ENCODE data around the gene DGCR2. TPM values are rescaled to one million over a fixed set of nuclear protein-coding genes. Genes with fewer than 3 reads are reported as not detected.
"Not testable (repeated sequence)": the region's sequence is repeated elsewhere in the genome, so short reads cannot be mapped to it uniquely, and the experiment has no call there.

DGCR2 gene
- polyA plus RNA-seq, 12 donors, result 36.1 to 53.3 (median 43.6) TPM; not detected in 1

DNA sequence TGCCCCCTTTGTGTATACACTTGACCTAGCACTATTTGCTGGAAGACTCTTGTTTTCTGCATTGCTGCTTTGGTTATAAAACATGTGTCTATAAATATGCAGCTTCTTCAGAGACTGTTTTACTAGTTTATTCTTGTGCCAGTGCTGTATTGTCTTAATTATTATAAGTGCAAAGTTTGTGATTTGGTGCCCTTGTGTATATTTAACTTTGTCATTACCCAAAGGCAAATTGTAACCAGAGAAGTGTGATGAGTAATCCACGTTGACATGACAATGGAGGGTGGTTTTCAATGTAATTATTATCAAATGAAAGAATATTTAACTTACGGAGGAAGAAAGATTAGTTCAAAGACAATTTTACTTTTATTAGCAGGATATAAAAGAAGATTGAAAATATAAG, 111.1 kb downstream of the DGCR2 start:
- DNase-seq, result no peak

DNA sequence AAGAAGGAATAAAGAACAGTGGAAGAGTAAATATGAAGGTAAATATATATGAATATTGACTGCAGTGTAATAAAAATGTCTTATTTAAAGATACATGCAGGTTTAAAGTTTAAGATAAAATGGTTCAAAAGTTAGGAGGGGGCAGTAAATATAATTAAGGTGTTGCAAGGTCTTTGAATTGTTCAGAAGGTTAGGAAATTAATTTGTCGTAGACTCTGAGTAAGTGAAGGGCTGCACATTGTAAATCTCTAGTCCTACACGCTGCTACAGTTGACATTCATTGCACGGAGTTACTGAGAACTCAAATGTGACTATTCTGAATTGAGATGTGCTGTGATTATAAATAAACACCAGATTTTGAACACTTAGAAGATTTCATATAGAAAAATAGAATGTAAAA, 116.3 kb downstream of the DGCR2 start:
- no peak for DNase-seq

GRCh38 chr22:19004471-19004870, 117.7 kb downstream of the DGCR2 start:
- no peak for DNase-seq

GRCh38 chr22:19003508-19003907, 118.7 kb downstream of the DGCR2 start:
- DNase-seq, result no peak

DNA sequence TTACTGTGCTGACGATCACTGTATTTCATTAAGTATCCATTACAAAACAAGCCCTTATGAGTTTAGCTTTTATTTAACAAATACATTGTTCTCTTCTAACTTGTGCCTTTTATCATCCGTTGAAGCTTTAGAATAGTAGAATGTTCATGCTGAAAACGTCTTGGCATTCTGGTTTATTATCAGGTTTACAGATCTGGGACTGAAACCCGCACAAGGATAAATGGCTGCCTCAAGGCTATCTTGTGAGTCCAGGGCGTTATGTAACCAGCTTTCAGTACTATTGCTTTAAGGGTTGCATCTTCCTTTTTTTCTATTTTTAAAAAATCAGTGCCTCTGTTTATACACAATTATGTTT, 119.6 kb downstream of the DGCR2 start:
- no peak for DNase-seq

DNA sequence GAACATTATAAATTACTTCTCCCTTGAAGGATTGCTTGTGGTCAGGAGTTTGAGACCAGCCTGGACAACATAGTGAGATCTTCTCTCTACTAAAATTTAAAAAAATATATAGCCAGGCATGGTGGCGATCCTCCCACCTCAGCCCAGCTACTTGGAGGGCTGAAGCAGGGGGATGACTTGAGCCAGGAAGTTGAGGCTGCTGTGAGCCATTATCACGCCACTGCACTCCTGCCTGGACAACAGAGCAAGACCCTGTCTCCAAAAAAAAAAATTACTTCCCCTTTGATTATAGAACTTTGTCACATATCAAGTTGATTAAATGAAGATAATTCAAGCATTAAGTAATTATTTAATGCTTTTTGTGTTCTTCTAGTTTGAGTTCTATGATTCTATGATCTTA, 121.0 kb downstream of the DGCR2 start:
- DNase-seq, result no peak

DNA sequence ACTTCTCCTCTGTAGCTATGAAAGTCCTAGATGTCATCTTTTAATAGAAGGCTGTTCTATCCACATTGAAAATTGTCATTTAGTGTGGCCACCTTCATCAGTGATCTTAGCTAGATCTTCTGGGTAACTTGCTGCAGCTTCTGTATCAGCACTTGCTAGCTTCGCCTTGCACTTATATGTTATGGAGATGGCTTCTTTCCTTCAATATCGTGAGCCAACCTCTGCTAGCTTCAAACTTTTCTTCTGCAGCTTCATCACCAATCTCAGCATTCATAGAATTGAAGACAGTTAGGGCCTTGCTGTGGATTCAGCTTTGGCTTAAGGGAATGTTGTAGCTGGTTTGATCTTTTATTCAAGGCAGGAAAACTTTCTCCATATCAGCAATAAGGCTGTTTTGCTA, 122.1 kb downstream of the DGCR2 start:
- not testable (repeated sequence) for DNase-seq

GRCh38 chr22:18999416-18999815, 122.8 kb downstream of the DGCR2 start:
- DNase-seq, result no peak

GRCh38 chr22:18999008-18999407, 123.2 kb downstream of the DGCR2 start:
- DNase-seq, result no peak

GRCh38 chr22:18997925-18998315, 124.3 kb downstream of the DGCR2 start:
- DNase-seq, result no peak

DNA sequence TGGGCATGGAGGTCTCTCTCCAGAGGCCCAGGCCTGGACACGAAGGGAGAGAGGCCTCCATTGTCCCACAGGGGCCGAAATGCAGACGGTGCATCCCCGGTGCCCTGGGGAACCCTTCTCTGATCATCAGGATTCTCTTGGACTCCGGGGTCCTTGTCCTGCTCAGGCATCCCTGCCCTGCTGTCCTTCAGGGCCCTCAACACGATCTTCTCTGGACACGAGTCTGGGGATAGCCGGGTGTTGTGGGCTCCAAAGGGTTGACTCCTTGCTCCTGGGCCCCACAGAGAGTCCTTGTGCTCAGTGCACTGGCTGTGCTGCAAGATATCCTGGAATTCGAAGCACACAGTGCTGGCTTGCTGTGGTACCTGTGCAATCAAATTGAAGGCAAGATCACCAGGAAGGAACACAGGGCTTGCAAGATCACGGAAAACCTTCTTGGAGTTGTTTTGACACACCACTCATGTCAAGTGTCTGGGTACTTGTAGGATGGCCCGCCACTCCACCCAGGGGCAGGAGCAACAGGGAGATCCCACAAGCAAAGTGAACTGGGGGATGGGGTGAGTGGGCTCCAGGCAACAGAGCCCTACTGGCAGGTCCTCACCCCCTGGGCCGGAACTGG, 124.8 kb downstream of the DGCR2 start:
- no peak for DNase-seq

GRCh38 chr22:18996376-18996900, 125.8 kb downstream of the DGCR2 start:
- no peak for DNase-seq

GRCh38 chr22:18995327-18995711, 126.9 kb downstream of the DGCR2 start:
- no peak for DNase-seq

- no peak for DNase-seq
Measured at GRCh38 chr22:18994701-18995326, 127.4 kb downstream of the DGCR2 start.

- DNase-seq, result no peak
Measured at GRCh38 chr22:18994056-18994455, 128.2 kb downstream of the DGCR2 start.

DNA sequence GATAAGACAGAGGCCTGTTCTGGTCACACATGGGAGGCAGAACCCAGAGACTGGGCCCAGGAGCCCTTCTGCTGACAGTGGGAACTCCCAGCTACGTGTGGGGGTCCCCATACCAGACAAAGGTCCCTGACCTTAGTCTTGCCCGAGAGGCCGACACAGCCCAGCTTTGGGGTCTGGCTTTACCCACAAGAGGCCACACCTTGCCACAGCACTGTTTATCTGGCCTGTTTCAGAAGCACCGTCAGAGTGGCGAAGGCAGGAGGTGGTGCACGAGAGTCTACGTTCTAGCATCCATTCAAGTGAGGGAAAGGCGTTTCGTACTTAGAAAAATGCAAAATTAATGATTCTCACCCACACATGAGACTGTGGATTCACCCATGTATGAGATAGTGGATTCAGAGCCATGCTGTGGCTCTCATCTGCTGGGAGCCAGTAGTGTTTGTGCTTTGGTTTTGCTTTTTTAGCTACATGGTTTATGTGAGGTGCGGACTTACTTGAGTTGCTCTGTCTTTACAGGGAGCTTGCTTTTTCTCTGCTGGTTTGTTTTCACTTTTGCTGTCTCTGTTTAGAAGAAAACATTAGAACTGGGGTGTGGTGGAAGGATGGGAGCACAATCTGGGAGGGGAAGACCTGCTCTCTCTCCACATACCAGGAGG, 129.5 kb downstream of the DGCR2 start:
- no peak for DNase-seq

DNA sequence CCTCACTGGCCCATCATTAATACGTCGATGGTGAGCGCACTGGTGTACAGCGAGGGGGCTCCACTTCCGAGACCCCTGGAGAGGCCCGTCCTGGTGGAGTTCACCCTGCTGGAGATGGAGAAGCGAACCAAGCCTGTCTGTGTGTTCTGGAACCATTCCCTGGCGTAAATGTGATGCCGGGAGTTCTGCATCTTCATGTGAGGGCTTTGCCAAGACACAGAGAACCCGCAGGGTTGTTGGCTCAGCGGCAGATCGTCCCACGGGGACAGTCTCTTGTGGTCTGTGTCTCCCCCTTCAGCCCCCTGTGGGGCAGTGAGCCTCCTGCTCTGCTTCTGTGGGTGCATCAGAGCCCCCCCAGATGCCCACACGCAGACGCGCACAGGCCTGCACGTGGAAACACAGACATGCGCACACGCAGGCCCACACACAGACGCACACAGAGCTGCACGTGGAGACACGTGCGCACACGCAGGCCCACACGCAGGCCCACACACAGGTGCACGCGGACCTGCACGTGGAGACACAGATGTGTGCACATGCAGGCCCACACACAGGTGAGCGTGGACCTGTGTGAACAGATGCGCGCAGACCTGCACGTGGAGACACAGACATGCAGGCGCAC, 130.3 kb downstream of the DGCR2 start:
- no peak for DNase-seq

- DNase-seq, result no peak
Measured at GRCh38 chr22:18991138-18991432, 131.1 kb downstream of the DGCR2 start.

DNA sequence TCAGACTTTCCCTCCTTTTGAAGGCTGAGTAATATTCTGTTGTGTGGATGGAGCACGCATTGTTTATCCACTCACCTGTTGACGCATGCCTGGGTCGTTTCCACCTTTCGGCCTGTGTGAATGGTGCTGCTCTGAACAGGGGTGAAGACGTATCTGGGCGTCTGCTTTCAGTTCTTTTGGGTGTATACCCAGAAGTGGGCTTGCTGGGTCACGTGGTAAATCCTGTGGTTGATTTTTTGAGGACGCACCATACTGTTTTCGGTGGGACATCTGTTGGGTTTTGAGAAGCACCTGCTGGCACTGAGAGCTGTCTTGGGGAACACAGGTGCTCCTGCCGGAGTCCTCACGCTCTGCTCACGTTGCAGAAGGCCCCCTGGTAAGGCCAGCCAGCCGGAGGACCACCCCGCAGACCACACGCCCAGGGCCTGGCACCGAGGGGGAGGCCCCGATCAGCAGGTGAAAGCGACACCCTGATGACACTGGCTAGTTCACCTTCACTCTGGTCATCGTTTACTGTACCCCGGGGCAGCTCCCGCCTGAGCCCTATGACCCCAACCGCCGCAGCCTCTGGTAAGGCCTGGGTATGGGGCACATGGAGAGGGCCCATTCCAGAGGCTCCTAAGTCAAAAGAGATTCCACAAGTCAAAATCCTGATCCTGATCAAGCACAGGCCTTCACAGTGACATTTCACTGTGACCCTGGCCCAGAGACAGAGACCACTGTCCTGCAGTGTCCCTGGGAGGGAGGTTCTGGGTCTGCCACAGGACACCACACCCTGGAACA, 131.7 kb downstream of the DGCR2 start:
- DNase-seq, result no peak

GRCh38 chr22:18988958-18989357, 133.3 kb downstream of the DGCR2 start:
- no peak for DNase-seq

DNA sequence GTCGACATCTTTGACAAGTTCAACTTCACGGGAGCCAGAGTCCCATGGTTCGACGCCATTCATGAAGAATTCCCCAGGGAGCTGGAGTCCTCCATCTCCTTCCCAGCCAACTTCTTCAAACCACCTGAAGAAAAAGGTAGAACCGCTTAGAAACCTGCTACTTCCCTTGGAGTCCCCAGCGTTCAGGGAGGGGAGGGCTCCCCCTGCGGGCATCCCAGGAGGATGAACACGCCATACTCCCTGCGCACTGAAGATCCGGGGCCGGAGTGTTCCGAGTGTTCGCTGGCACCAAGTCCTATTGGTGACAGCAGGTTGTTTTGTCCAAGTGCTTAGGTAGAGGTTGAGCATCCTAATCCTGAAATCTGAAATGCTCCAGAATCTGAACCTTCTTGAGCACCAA, 134.4 kb downstream of the DGCR2 start:
- no peak for DNase-seq

DNA sequence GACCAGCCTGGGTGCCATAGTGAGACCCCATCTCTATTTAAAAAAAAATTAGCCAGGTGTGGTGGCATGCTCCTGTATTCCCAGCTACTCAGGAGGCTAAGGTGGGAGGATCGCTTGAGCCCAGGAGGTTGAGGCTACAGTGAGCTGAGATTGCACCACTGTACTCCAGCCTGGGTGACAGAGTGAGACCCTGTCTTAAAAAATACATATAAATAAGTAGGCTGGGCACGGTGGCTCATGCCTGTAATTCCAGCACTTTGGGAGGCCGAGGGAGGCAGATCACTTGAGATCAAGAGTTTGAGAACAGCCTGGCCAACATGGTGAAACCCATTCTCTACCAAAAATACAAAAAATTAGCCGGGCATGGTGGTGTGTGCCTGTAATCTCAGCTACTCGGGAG, 135.1 kb downstream of the DGCR2 start:
- DNase-seq, result not testable (repeated sequence)
